Karpas-422 (cell line): ENCODE measurements around the gene WASHC1. TPM values are rescaled to one million over a fixed set of nuclear protein-coding genes. Genes with fewer than 3 reads are reported as not detected.
"Not testable (repeated sequence)": the region's sequence is repeated elsewhere in the genome, so short reads cannot be mapped to it uniquely, and the experiment has no call there.

Experiments
- DNase-seq: peaks from one replicate; pipeline ENCODE4 v3.0.0-alpha.2; 2015
- H2AFZ ChIP-seq: fragments of 200-600 bp; sonication (generic); 2 replicates; pipeline ENCODE4 v1.6.1; 2014; ENCODE audit warnings: antibody characterized with exemption, low read length, mixed read lengths
- H3K27ac ChIP-seq: fragments of 200-600 bp; sonication (generic); 2 replicates; pipeline ENCODE4 v1.5.1; 2014; ENCODE audit warnings: mild to moderate bottlenecking, low read length, moderate library complexity
- H3K27me3 ChIP-seq: fragments of 200-600 bp; sonication (generic); 2 replicates; pipeline ENCODE4 v1.6.1; 2014; ENCODE audit warnings: low read length, mixed read lengths
- H3K36me3 ChIP-seq: fragments of 200-600 bp; sonication (generic); 2 replicates; pipeline ENCODE4 v1.6.1; 2014; ENCODE audit warnings: low read length, mixed read lengths; ENCODE audit not compliant: insufficient read depth
- H3K4me1 ChIP-seq: fragments of 200-600 bp; sonication (generic); 2 replicates; pipeline ENCODE4 v1.6.1; 2014; ENCODE audit warnings: mild to moderate bottlenecking, low read length, mixed read lengths
- H3K4me2 ChIP-seq: fragments of 200-600 bp; sonication (generic); 2 replicates; pipeline ENCODE4 v1.6.1; 2014; ENCODE audit warnings: low read length, low read depth, mild to moderate bottlenecking; ENCODE audit not compliant: poor library complexity, severe bottlenecking
- H3K4me3 ChIP-seq: fragments of 200-600 bp; sonication (generic); 2 replicates; pipeline ENCODE4 v1.5.1; 2014; ENCODE audit warnings: mild to moderate bottlenecking, antibody characterized with exemption, low read length, mixed read lengths
- H3K79me2 ChIP-seq: fragments of 200-600 bp; sonication (generic); 2 replicates; pipeline ENCODE4 v1.6.1; 2014; ENCODE audit warnings: mild to moderate bottlenecking, low read length, mixed read lengths
- H3K9ac ChIP-seq: fragments of 200-600 bp; sonication (generic); 2 replicates; pipeline ENCODE4 v1.6.0; 2014; ENCODE audit warnings: low read length
- H3K9me2 ChIP-seq: fragments of 200-600 bp; sonication (generic), shearing (Covaris generic); replicated peaks from 2 replicates; pipeline ENCODE4 v1.6.0; 2014; ENCODE audit warnings: mild to moderate bottlenecking, low read length, moderate library complexity; ENCODE audit not compliant: insufficient read depth
- H3K9me3 ChIP-seq: fragments of 300-700, 200-600 bp; sonication (generic); 2 replicates; pipeline ENCODE4 v1.6.1; 2014; ENCODE audit warnings: low read length, mixed read lengths
- H4K20me1 ChIP-seq: fragments of 200-600 bp; sonication (generic); 2 replicates; pipeline ENCODE4 v1.6.1; 2014; ENCODE audit warnings: mild to moderate bottlenecking, antibody characterized with exemption, low read length, low read depth; ENCODE audit not compliant: insufficient read depth
- total RNA-seq: library from RNA; depleted of rRNA; stranded (reverse); fragments of >200 nt; shearing (Covaris generic); gene quantifications from 2 replicates; pipeline ENCODE4 v1.2.3, GENCODE V29; 2014; ENCODE audit warnings: low replicate concordance

Gene WASHC1
- total RNA-seq, 1 experiment from 2014 or later, result 11.4 TPM

DNA sequence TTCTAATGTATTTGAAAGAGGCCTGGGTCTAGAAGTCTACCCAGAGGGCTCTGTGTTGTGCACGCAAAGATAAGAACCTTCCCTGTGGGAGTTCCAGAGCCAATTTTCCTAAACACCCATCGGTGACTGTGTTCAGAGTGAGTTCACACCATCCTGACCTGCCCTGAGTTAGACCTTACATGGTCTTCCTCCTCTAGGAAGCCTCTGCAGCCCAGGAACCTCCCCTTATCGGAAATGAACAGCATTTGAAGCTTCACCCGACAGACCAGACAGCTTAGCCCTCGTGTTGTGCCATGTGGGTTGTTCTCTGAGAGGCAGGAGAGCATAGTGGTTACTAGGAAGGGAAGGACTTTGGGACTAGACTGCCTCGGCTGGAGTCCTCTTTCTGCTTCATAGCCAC is 3.1 kb upstream of the WASHC1 start:
- not testable (repeated sequence) for H3K4me2 ChIP-seq, H3K27ac ChIP-seq, H2AFZ ChIP-seq, H3K36me3 ChIP-seq, H3K9ac ChIP-seq, H4K20me1 ChIP-seq, DNase-seq, H3K79me2 ChIP-seq, H3K27me3 ChIP-seq, H3K4me1 ChIP-seq, H3K9me3 ChIP-seq, H3K9me2 ChIP-seq, H3K4me3 ChIP-seq

- H3K36me3 ChIP-seq, H2AFZ ChIP-seq, H3K27me3 ChIP-seq, H3K27ac ChIP-seq, DNase-seq, H3K4me1 ChIP-seq, H3K9me2 ChIP-seq, H3K9me3 ChIP-seq, H3K4me2 ChIP-seq, H3K79me2 ChIP-seq, H4K20me1 ChIP-seq: not testable (repeated sequence)
- H3K4me3 ChIP-seq, result peak overlapping the region; percentile 58; the same call in 1 of the 2 replicates
- H3K9ac ChIP-seq, result peak overlapping the region; percentile 64
These were observed 481 bp downstream of the WASHC1 start for GRCh38 chr9:28775-29174.

DNA sequence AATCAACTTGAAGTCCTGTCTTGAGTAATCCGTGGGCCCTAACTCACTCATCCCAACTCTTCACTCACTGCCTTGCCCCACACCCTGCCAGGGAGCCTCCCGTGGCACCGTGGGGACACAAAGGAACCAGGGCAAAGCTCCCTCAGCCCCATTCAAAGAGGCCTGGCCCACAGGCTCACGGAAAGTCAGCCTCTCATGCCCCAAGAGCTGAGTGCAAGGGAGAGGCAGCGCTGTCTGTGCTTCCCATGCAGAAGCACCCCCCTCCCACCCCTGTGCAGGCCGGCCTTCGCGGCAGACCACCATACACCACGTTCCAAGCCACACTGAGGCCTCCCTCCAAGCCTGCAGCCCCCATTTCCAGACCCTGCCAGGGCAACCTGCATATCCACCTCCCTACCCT is 7.6 kb downstream of the WASHC1 start:
- H4K20me1 ChIP-seq, DNase-seq, H3K4me1 ChIP-seq, H3K9me3 ChIP-seq, H3K9ac ChIP-seq, H3K4me3 ChIP-seq, H3K36me3 ChIP-seq, H3K9me2 ChIP-seq, H3K4me2 ChIP-seq, H3K27me3 ChIP-seq, H3K27ac ChIP-seq, H2AFZ ChIP-seq, H3K79me2 ChIP-seq: not testable (repeated sequence)

GRCh38 chr9:16875-17274 is 12.4 kb downstream of the WASHC1 start:
- not testable (repeated sequence) for H3K27me3 ChIP-seq, H3K9me3 ChIP-seq, H3K79me2 ChIP-seq, H3K4me3 ChIP-seq, H3K4me1 ChIP-seq, H4K20me1 ChIP-seq, H3K4me2 ChIP-seq, DNase-seq, H3K27ac ChIP-seq, H2AFZ ChIP-seq, H3K9ac ChIP-seq, H3K9me2 ChIP-seq, H3K36me3 ChIP-seq

GRCh38 chr9:14129-14809 is 15.0 kb downstream of the WASHC1 start:
- H4K20me1 ChIP-seq, H3K4me3 ChIP-seq, H3K27me3 ChIP-seq, H3K9ac ChIP-seq, H3K79me2 ChIP-seq, H2AFZ ChIP-seq, H3K9me3 ChIP-seq, H3K4me1 ChIP-seq, H3K27ac ChIP-seq, H3K9me2 ChIP-seq, H3K36me3 ChIP-seq, H3K4me2 ChIP-seq: not testable (repeated sequence)
- peak; percentile 23 for DNase-seq

GRCh38 chr9:11206-11605 is 18.1 kb downstream of the WASHC1 start:
- not testable (repeated sequence) for H3K27ac ChIP-seq, H3K4me1 ChIP-seq, H4K20me1 ChIP-seq, H3K36me3 ChIP-seq, H2AFZ ChIP-seq, H3K4me2 ChIP-seq, H3K9me3 ChIP-seq, H3K79me2 ChIP-seq, DNase-seq, H3K9ac ChIP-seq, H3K27me3 ChIP-seq, H3K4me3 ChIP-seq, H3K9me2 ChIP-seq

- H3K4me3 ChIP-seq, H4K20me1 ChIP-seq, H3K79me2 ChIP-seq, H3K4me1 ChIP-seq, H3K9me2 ChIP-seq, H3K9ac ChIP-seq, H3K27ac ChIP-seq, H3K27me3 ChIP-seq, H3K9me3 ChIP-seq, H3K36me3 ChIP-seq, H3K4me2 ChIP-seq, H2AFZ ChIP-seq: not testable (repeated sequence)
- peak; percentile 39 for DNase-seq
These were observed 18.6 kb downstream of the WASHC1 start for GRCh38 chr9:10653-11053.

- not testable (repeated sequence) for H3K36me3 ChIP-seq, H3K9me3 ChIP-seq, H3K27ac ChIP-seq, H3K4me1 ChIP-seq, H4K20me1 ChIP-seq, H3K9me2 ChIP-seq, H3K4me2 ChIP-seq, H2AFZ ChIP-seq, H3K9ac ChIP-seq, H3K79me2 ChIP-seq, H3K4me3 ChIP-seq, H3K27me3 ChIP-seq
- peak; percentile 25 for DNase-seq
These were observed 19.0 kb downstream of the WASHC1 start for GRCh38 chr9:10207-10606.
